HepG2 (cell line): ENCODE results near the gene YY1. TPM values are rescaled to one million over a fixed set of nuclear protein-coding genes. Genes with fewer than 3 reads are reported as not detected.

Experiments
- GFI1 ChIP-seq: sonication (generic); formaldehyde crosslinking; IDR thresholded peaks from 2 replicates; pipeline ENCODE4 v1.5.0; 2020; ENCODE audit warnings: missing genetic modification reagents, mild to moderate bottlenecking, borderline replicate concordance
- IKZF1 ChIP-seq: fragments of 450-650 bp; IDR thresholded peaks from 2 replicates; pipeline ENCODE4 v1.7.1; 2016
- MAF1 ChIP-seq: sonication (generic); formaldehyde crosslinking; IDR thresholded peaks from 2 replicates; pipeline ENCODE4 v1.5.0; 2020; ENCODE audit warnings: missing genetic modification reagents, borderline replicate concordance
- STAT6 ChIP-seq: sonication (generic); formaldehyde crosslinking; IDR thresholded peaks from 2 replicates; pipeline ENCODE4 v1.4.0; 2020; ENCODE audit warnings: missing genetic modification reagents, mild to moderate bottlenecking, borderline replicate concordance
- TFE3 ChIP-seq: IDR thresholded peaks from 2 replicates; pipeline ENCODE4 v1.6.1; 2016
- ZHX2 ChIP-seq, 2 experiments: sonication (generic) in 1 of 2; formaldehyde crosslinking in 1 of 2; IDR thresholded peaks; 2 replicates each; pipeline versions ENCODE4 v1.6.1 to v1.9.0; 2014 to 2022; ENCODE audit warnings: antibody characterized with exemption in 1 of 2, borderline replicate concordance in 1 of 2, inconsistent platforms in 1 of 2, low read depth in 1 of 2, missing genetic modification reagents in 1 of 2
- ZNF142 ChIP-seq: sonication (generic); formaldehyde crosslinking; IDR thresholded peaks from 2 replicates; pipeline ENCODE4 v1.4.0; 2020; ENCODE audit warnings: missing genetic modification reagents
- ZNF256 ChIP-seq: sonication (generic); formaldehyde crosslinking; conservative IDR thresholded peaks from 2 replicates; pipeline ENCODE4 v1.4.0; 2020; ENCODE audit warnings: missing genetic modification reagents
- polyA plus RNA-seq, 8 experiments: library from polyadenylated mRNA; depleted of rRNA in 3 of 8; stranded (reverse) in 7 of 8; unstranded in 1 of 8; fragments of >200 nt; fragmentation: Illumina TruSeq in 4 of 8; extraction: Trizol in 4 of 8; gene quantifications; 2 replicates each; pipeline versions ENCODE4 v1.2.1 to v1.2.3, GENCODE V29; 2011 to 2016; ENCODE audit warnings: low read depth in 4 of 8, missing spikeins in 1 of 8, mixed read lengths in 1 of 8; ENCODE audit not compliant: insufficient read depth in 1 of 8
- total RNA-seq, 5 experiments: library from RNA; depleted of rRNA; stranded (reverse); fragments of >200 nt; fragmentation: Illumina TruSeq; extraction: Trizol; gene quantifications; 2 replicates each; pipeline ENCODE4 v1.2.3, GENCODE V29; 2016; ENCODE audit warnings: low read depth in 1 of 5

Gene YY1
- total and polyA plus RNA-seq, 2 of the 13 experiments (the other 11 are each of a cell fraction or from before 2014, with no cell fraction given), result 29.4 to 68.1 TPM

GRCh38 chr14:100323121-100323941 is 84.4 kb downstream of the YY1 start, which contains the start of gene SLC25A47 (continued):
- TF ChIP-seq ZNF142 (CRISPR knock-in tag) (no peak), STAT6 (no peak), MAF1 (CRISPR knock-in tag) (no peak), ZNF256 (no peak), GFI1 (CRISPR knock-in tag) (no peak), TFE3 (CRISPR knock-in tag) (no peak), ZHX2 (IDR thresholded peaks at IDR 0.05; ENCODE audit: low read depth) (no peak), ZHX2 (CRISPR knock-in tag; IDR thresholded peaks at IDR 0.05; ENCODE audit: borderline replicate concordance) (no peak), IKZF1 (no peak)
